GM12878 (cell line): Measurements from ENCODE around the gene ERC1. TPM values are rescaled to one million over a fixed set of nuclear protein-coding genes. Genes with fewer than 3 reads are reported as not detected.

Source experiments
- ATAC-seq: fragments of 200-7000 bp; cut with Tn5 transposase; 3 replicates; pipeline ENCODE4 v1.9.1; 2020; ENCODE audit warnings: mild to moderate bottlenecking, moderate library complexity
- BruUV-seq: library from RNA; stranded (reverse); fragments of 400-500 nt; replicated peaks from 2 replicates; lab custom pipeline; 2021; lab: Mats Ljungman, UMichigan
- CTCF ChIA-PET: fragments of 300-600 bp; sonication (Branson Sonifier 250); formaldehyde crosslinking; extraction: SDS; loops from one replicate; lab custom pipeline; 2021; ENCODE audit warnings: inconsistent platforms; lab: Yijun Ruan, JAX
- POLR2A ChIA-PET: fragments of 350-600 bp; formaldehyde crosslinking; extraction: SDS; loops from one replicate; lab custom pipeline; 2021; ENCODE audit warnings: inconsistent platforms; lab: Charles Lee
- RAD21 ChIA-PET: fragments of 300-600 bp; sonication (Branson Sonifier 250); formaldehyde crosslinking; loops from one replicate; lab custom pipeline; 2023; ENCODE audit warnings: antibody characterized with exemption; ENCODE audit not compliant: unreplicated experiment; lab: Charles Lee
- SMC1A ChIA-PET: fragments of 300-600 bp; sonication (Branson Sonifier 250); formaldehyde crosslinking; loops from one replicate; lab custom pipeline; 2023; ENCODE audit not compliant: unreplicated experiment, uncharacterized antibody; lab: Charles Lee
- DNase-seq: peaks from one replicate; pipeline ENCODE4 v3.0.0-alpha.2; 2011; ENCODE audit warnings: low read depth, low spot score
- FAIRE-seq: peaks from 3 replicates; lab custom pipeline; 2011; peaks lifted over from hg19 to GRCh38; lab: Jason Lieb, UNC
- H2AFZ ChIP-seq: 2 replicates; pipeline ENCODE4 v1.6.0; 2011; ENCODE audit warnings: low read depth, low read length, control low read depth; ENCODE audit not compliant: control insufficient read depth
- H3K27ac ChIP-seq: 2 replicates; pipeline ENCODE4 v1.5.1; 2011; ENCODE audit warnings: control low read depth; ENCODE audit not compliant: control insufficient read depth, insufficient read depth
- H3K27me3 ChIP-seq, 2 experiments: replicated peaks in 1 of 2; 2 replicates each; pipeline versions ENCODE4 v1.6.0 to v1.6.1; 2011; ENCODE audit warnings: low read length in 1 of 2; ENCODE audit not compliant: control insufficient read depth in 2 of 2, insufficient read depth in 2 of 2
- H3K36me3 ChIP-seq, 2 experiments: 2 replicates each; pipeline ENCODE4 v1.5.1; 2011; ENCODE audit warnings: low read length in 1 of 2; ENCODE audit not compliant: control insufficient read depth in 2 of 2, insufficient read depth in 2 of 2
- H3K4me1 ChIP-seq: 2 replicates; pipeline ENCODE4 v1.6.1; 2011; ENCODE audit warnings: mild to moderate bottlenecking, low read length, moderate library complexity, mixed read lengths; ENCODE audit not compliant: control insufficient read depth, insufficient read depth
- H3K4me2 ChIP-seq: 2 replicates; pipeline ENCODE4 v1.6.0; 2011; ENCODE audit warnings: control low read depth; ENCODE audit not compliant: control insufficient read depth, insufficient read depth
- H3K4me3 ChIP-seq: fragments of 200-600 bp; sonication (generic); 2 replicates; pipeline ENCODE4 v1.5.1; 2016
- H3K79me2 ChIP-seq: 2 replicates; pipeline ENCODE4 v1.6.0; 2011; ENCODE audit warnings: low read length; ENCODE audit not compliant: control insufficient read depth, insufficient read depth
- H3K9ac ChIP-seq: 2 replicates; pipeline ENCODE4 v1.8.0; 2011; ENCODE audit warnings: low read length, control low read depth, mixed read lengths; ENCODE audit not compliant: control insufficient read depth, insufficient read depth
- H3K9me3 ChIP-seq: replicated peaks from 3 replicates; pipeline ENCODE4 v1.5.1; 2011; ENCODE audit warnings: mild to moderate bottlenecking, low read length; ENCODE audit not compliant: control insufficient read depth, insufficient read depth
- H4K20me1 ChIP-seq: 2 replicates; pipeline ENCODE4 v1.6.0; 2011; ENCODE audit not compliant: control insufficient read depth, insufficient read depth
- GABPA ChIP-seq: IDR thresholded peaks from 2 replicates; pipeline ENCODE4 v1.6.1; 2014; ENCODE audit warnings: antibody characterized with exemption, low read depth, mild to moderate bottlenecking, inconsistent platforms
- KAT2A ChIP-seq: conservative IDR thresholded peaks from 2 replicates; pipeline ENCODE4 v1.6.1; 2011; ENCODE audit warnings: low read depth, low read length; ENCODE audit not compliant: control insufficient read depth
- PML ChIP-seq: IDR thresholded peaks from 2 replicates; pipeline ENCODE4 v1.6.1; 2012; ENCODE audit warnings: low read length, inconsistent platforms
- RUNX3 ChIP-seq: IDR thresholded peaks from 2 replicates; pipeline ENCODE4 v1.6.1; 2012; ENCODE audit warnings: low read length, inconsistent platforms
- TCF7 ChIP-seq: IDR thresholded peaks from 2 replicates; pipeline ENCODE4 v1.6.1; 2014; ENCODE audit warnings: antibody characterized with exemption, borderline replicate concordance
- ZBTB4 ChIP-seq: fragments of 450-650 bp; formaldehyde crosslinking; IDR thresholded peaks from 2 replicates; pipeline ENCODE4 v1.4.0; 2022; ENCODE audit warnings: mild to moderate bottlenecking, moderate library complexity
- ZNF384 ChIP-seq: IDR thresholded peaks from 2 replicates; pipeline ENCODE4 v1.6.1; 2012; ENCODE audit warnings: low read depth, mild to moderate bottlenecking, low read length, improper control_type of control experiment, borderline replicate concordance
- WGBS: methylation state at CpG from one replicate; pipeline ENCODE4 v1.1.6; 2016; ENCODE audit warnings: low lambda C conversion rate; ENCODE audit not compliant: insufficient replicate concordance, insufficient coverage; ENCODE audit errors: missing lambda C conversion rate; 5-methylcytosine and 5-hydroxymethylcytosine counted together
- in situ Hi-C: fragments of 300-500 bp; cut with MboI; formaldehyde crosslinking; loops from 9 replicates; pipeline ENCODE4 v1.14.3; 2018; ENCODE audit warnings: mixed read lengths
- intact Hi-C: fragments of 100-400 bp; cut with micrococcal nuclease; formaldehyde crosslinking; loops from one replicate; pipeline ENCODE4 v1.14.2; 2022; ENCODE audit not compliant: unreplicated experiment
- polyA plus RNA-seq, 11 experiments: library from polyadenylated mRNA; depleted of rRNA in 4 of 11; unstranded in 6 of 11; stranded (reverse) in 5 of 11; fragments of >200 nt; fragmentation: Nextera tagmentation in 4 of 11; fragmentation: Illumina TruSeq in 1 of 11; extraction: Ambion mirVana in 4 of 11; extraction: Trizol in 1 of 11; gene quantifications; 1 replicate in 1 of 11; 2 replicates in 10 of 11; pipeline versions ENCODE4 v1.2.1 to v1.2.3, GENCODE V29; 2011 to 2016; ENCODE audit warnings: inconsistent platforms in 2 of 11, missing spikeins in 2 of 11, low read depth in 1 of 11
- total RNA-seq, 4 experiments: library from RNA; depleted of rRNA in 3 of 4; stranded (reverse); fragments of >200 nt in 3 of 4; fragmentation: Illumina TruSeq in 1 of 4; extraction: Trizol in 1 of 4; gene quantifications; 2 replicates each; pipeline versions ENCODE4 v1.2.1 to v1.2.3, GENCODE V29; 2013 to 2021

Gene ERC1
- total and polyA plus RNA-seq, 10 of the 15 experiments (the other 5 are each of a cell fraction or from before 2014, with no cell fraction given), result 0.75 to 8.0 (median 5.0) TPM

GRCh38 chr12:1473418-1473817 is 482.4 kb downstream of the ERC1 start:
- Histone ChIP-seq H3K36me3 (no peaks in the 10 kb centered on the region), H3K4me3 (no peak overlapping the region), H4K20me1 (no peaks in the 10 kb centered on the region), H3K27me3 (no peaks in the 10 kb centered on the region), H2AFZ (peak overlapping the region; percentile 1; the same call in 1 of the 2 replicates), H3K4me1 (no peaks in the 10 kb centered on the region), H3K9me3 (no peaks in the 10 kb centered on the region; the same call in 2 of the 3 replicates), H3K4me2 (no peak overlapping the region), H3K79me2 (no peaks in the 10 kb centered on the region), H3K9ac (no peak overlapping the region), H3K27ac (no peak overlapping the region)
- FAIRE-seq (no peak), ATAC-seq (peak; percentile 56), DNase-seq (no peak)
- intact Hi-C loops, result no loop called here
- 66% methylated on average over 7 of the region's 7 CpGs for WGBS
- SMC1A ChIA-PET, result interaction anchor here (1.1 to 1.6 kb wide), 2 partner anchors 25 to 202 kb away, joined by 3 read pairs; no protein-coding TSS in a partner anchor
- POLR2A ChIA-PET, result no interaction called here
- no TSS peak for BruUV-seq
- TF ChIP-seq KAT2A (no peak), ZNF384 (peak; percentile 54; the same call in 1 of the 2 replicates), PML (no peak), GABPA (0 out of 2 replicates have a peak, but pooled peaks have one; percentile 17), TCF7 (no peak), RUNX3 (peak; percentile 74)
- RAD21 ChIA-PET, result interaction anchor here (1.2 to 2.2 kb wide), 2 partner anchors 51 to 355 kb away, joined by 3 to 8 read pairs; no protein-coding TSS in a partner anchor
- in situ Hi-C loops, result no loop called here
- CTCF ChIA-PET, result interaction anchor here (1.0 to 1.8 kb wide), 2 partner anchors 15 to 355 kb away, joined by 3 to 7 read pairs; no protein-coding TSS in a partner anchor

- POLR2A ChIA-PET, result interaction anchor here (0.6 kb wide), 3 partner anchors 34 to 626 kb away, joined by 4 to 6 read pairs (median 5); no protein-coding TSS in a partner anchor
- Histone ChIP-seq H2AFZ (no peak overlapping the region; the same call in 1 of the 2 replicates), H3K9me3 (no peaks in the 10 kb centered on the region; the same call in 2 of the 3 replicates), H3K9ac (no peak overlapping the region), H3K27ac (no peak overlapping the region), H3K36me3 (no peaks in the 10 kb centered on the region), H3K4me3 (no peak overlapping the region), H3K4me2 (no peak overlapping the region), H3K27me3 (no peaks in the 10 kb centered on the region), H4K20me1 (no peaks in the 10 kb centered on the region), H3K4me1 (no peaks in the 10 kb centered on the region), H3K79me2 (no peaks in the 10 kb centered on the region)
- RAD21 ChIA-PET, result interaction anchor here (1.2 to 2.2 kb wide), 2 partner anchors 52 to 356 kb away, joined by 3 to 8 read pairs; no protein-coding TSS in a partner anchor
- intact Hi-C loops (no loop called here), in situ Hi-C loops (no loop called here)
- CTCF ChIA-PET, result interaction anchor here (0.6 to 1.9 kb wide), 5 partner anchors 10 to 356 kb away, joined by 3 to 7 read pairs (median 4); no protein-coding TSS in a partner anchor
- TF ChIP-seq RUNX3 (peak; percentile 49), ZBTB4 (CRISPR knock-in tag) (no peak)
- no peak for FAIRE-seq
- no peak for DNase-seq
- WGBS, result 35% methylated on average over 5 of the region's 5 CpGs
- BruUV-seq, result no TSS peak
- SMC1A ChIA-PET, result interaction anchor here (0.9 to 1.6 kb wide), 3 partner anchors 13 to 203 kb away, joined by 3 read pairs; no protein-coding TSS in a partner anchor
- no peak; the same call in 2 of the 3 replicates for ATAC-seq
Measured at GRCh38 chr12:1474041-1474573, 483.1 kb downstream of the ERC1 start.
